OCI-LY7 (cell line): ENCODE results near the gene RTL10. TPM values are rescaled to one million over a fixed set of nuclear protein-coding genes. Genes with fewer than 3 reads are reported as not detected.

Source experiments
- BruUV-seq: library from RNA; stranded (reverse); fragments of 400-500 nt; replicated peaks from 2 replicates; lab custom pipeline; 2021; lab: Mats Ljungman, UMichigan
- CTCF ChIA-PET: fragments of 300-600 bp; sonication (Branson Sonifier 250); formaldehyde crosslinking; loops from one replicate; lab custom pipeline; 2022; ENCODE audit warnings: antibody characterized with exemption; ENCODE audit not compliant: unreplicated experiment; lab: Charles Lee
- POLR2A ChIA-PET: fragments of 300-600 bp; sonication (Branson Sonifier 250); formaldehyde crosslinking; loops from one replicate; lab custom pipeline; 2022; ENCODE audit warnings: antibody characterized with exemption; lab: Charles Lee
- DNase-seq: peaks from one replicate; pipeline ENCODE4 v3.0.0-alpha.2; 2015; ENCODE audit warnings: low spot score
- H2AFZ ChIP-seq: fragments of 200-600 bp; sonication (generic), shearing (Covaris generic); 2 replicates; pipeline ENCODE4 v1.6.1; 2014; ENCODE audit warnings: mild to moderate bottlenecking, antibody characterized with exemption, low read length, moderate library complexity
- H3K27ac ChIP-seq: fragments of 200-600 bp; sonication (generic); 2 replicates; pipeline ENCODE4 v1.5.1; 2014; ENCODE audit warnings: mixed run types, low read depth, mild to moderate bottlenecking, moderate library complexity, low read length, inconsistent platforms; ENCODE audit not compliant: poor library complexity, severe bottlenecking
- H3K36me3 ChIP-seq: fragments of 200-600 bp; sonication (generic); 2 replicates; pipeline ENCODE4 v1.6.1; 2014; ENCODE audit warnings: mild to moderate bottlenecking, antibody characterized with exemption, low read length, moderate library complexity, mixed read lengths; ENCODE audit not compliant: insufficient read depth
- H3K4me1 ChIP-seq: fragments of 200-600 bp; sonication (generic); 2 replicates; pipeline ENCODE4 v1.5.1; 2014; ENCODE audit warnings: mild to moderate bottlenecking, low read length; ENCODE audit not compliant: insufficient read depth, poor library complexity, severe bottlenecking
- H3K4me2 ChIP-seq: fragments of 200-600 bp; sonication (generic); 2 replicates; pipeline ENCODE4 v1.6.1; 2014; ENCODE audit warnings: mild to moderate bottlenecking, low read length
- H3K4me3 ChIP-seq: fragments of 200-600 bp; sonication (generic); 2 replicates; pipeline ENCODE4 v1.5.1; 2014; ENCODE audit warnings: mild to moderate bottlenecking, low read depth, low read length; ENCODE audit not compliant: poor library complexity, severe bottlenecking
- H3K79me2 ChIP-seq: fragments of 200-600 bp; sonication (generic); 2 replicates; pipeline ENCODE4 v1.6.1; 2016; ENCODE audit warnings: low read depth, mild to moderate bottlenecking, low read length, moderate library complexity, mixed read lengths; ENCODE audit not compliant: insufficient read depth
- H3K9me2 ChIP-seq: fragments of 200-600 bp; sonication (generic); 2 replicates; pipeline ENCODE4 v1.6.1; 2016; ENCODE audit warnings: mild to moderate bottlenecking, low read length, mixed read lengths; ENCODE audit not compliant: insufficient read depth
- H3K9me3 ChIP-seq: fragments of 200-600 bp; sonication (generic); 2 replicates; pipeline ENCODE4 v1.6.1; 2014; ENCODE audit warnings: mild to moderate bottlenecking, mixed run types, low read length, mixed read lengths
- H4K20me1 ChIP-seq: fragments of 200-600 bp; sonication (generic); 2 replicates; pipeline ENCODE4 v1.6.1; 2014; ENCODE audit warnings: mild to moderate bottlenecking, antibody characterized with exemption, low read length, moderate library complexity, mixed read lengths; ENCODE audit not compliant: insufficient read depth
- CTCF ChIP-seq: fragments of 200-600 bp; sonication (generic); conservative IDR thresholded peaks from 2 replicates; pipeline ENCODE4 v1.5.1; 2014; ENCODE audit warnings: mild to moderate bottlenecking, antibody characterized with exemption, low read length, moderate library complexity, mixed read lengths
- EZH2phosphoT487 ChIP-seq: fragments of 200-600 bp; sonication (generic); IDR thresholded peaks from 2 replicates; pipeline ENCODE4 v1.6.1; 2018; ENCODE audit warnings: low read depth, borderline replicate concordance, mild to moderate bottlenecking, mixed run types, antibody characterized with exemption, low read length, moderate library complexity, mixed read lengths
- intact Hi-C: fragments of 100-400 bp; cut with micrococcal nuclease; formaldehyde crosslinking; loops from one replicate; pipeline ENCODE4 v1.10.0; 2022; ENCODE audit not compliant: unreplicated experiment
- total RNA-seq, 2 experiments: library from RNA; depleted of rRNA in 1 of 2; stranded (reverse); fragments of >200 nt in 1 of 2; shearing (Covaris generic) in 1 of 2; gene quantifications; 2 replicates each; pipeline ENCODE4 v1.2.3, GENCODE V29; 2014 to 2022

Gene RTL10
- total RNA-seq, 2 experiments from 2014 or later: 26.2 to 28.2 TPM

DNA sequence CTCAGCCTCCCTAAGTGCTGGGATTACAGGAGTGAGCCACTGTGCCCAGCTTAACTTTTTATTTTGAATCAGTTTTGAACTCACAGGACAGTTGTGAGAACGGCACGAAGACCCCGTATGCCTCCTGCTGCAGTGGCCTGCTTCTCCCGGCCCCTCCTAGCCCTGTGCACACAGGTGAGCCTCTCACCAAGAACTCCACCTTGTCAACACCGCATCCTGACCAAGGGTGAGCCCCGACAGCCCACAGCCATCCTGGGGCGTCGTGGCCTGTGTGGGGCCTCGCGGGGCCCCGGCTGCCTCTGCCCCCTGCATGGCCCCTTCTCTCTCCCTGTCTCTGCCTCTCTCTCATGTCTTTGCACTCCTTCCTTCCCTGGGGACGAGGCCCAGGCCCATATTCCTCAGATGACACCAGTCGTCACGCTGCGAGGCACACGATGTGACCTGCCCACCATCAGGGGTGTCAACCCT is 38.8 kb downstream of the RTL10 start:
- H3K9me3 ChIP-seq: no peaks in the 10 kb centered on the region
- H3K4me3 ChIP-seq: no peak overlapping the region
- no peak overlapping the region for H3K4me2 ChIP-seq
- no peaks in the 10 kb centered on the region for H3K79me2 ChIP-seq
- POLR2A ChIA-PET: no interaction called here
- no peak for TF ChIP-seq CTCF
- TF ChIP-seq EZH2phosphoT487: no peak
- H3K36me3 ChIP-seq: no peaks in the 10 kb centered on the region
- H3K9me2 ChIP-seq: no peaks in the 10 kb centered on the region
- no peak for DNase-seq
- CTCF ChIA-PET: no interaction called here
- peaks cover 7% of the 10 kb centered on the region for H3K4me1 ChIP-seq
- no peak overlapping the region for H3K27ac ChIP-seq
- intact Hi-C loops: no loop called here
- no TSS peak for BruUV-seq
- H4K20me1 ChIP-seq: no peaks in the 10 kb centered on the region
- H2AFZ ChIP-seq: no peak overlapping the region

DNA sequence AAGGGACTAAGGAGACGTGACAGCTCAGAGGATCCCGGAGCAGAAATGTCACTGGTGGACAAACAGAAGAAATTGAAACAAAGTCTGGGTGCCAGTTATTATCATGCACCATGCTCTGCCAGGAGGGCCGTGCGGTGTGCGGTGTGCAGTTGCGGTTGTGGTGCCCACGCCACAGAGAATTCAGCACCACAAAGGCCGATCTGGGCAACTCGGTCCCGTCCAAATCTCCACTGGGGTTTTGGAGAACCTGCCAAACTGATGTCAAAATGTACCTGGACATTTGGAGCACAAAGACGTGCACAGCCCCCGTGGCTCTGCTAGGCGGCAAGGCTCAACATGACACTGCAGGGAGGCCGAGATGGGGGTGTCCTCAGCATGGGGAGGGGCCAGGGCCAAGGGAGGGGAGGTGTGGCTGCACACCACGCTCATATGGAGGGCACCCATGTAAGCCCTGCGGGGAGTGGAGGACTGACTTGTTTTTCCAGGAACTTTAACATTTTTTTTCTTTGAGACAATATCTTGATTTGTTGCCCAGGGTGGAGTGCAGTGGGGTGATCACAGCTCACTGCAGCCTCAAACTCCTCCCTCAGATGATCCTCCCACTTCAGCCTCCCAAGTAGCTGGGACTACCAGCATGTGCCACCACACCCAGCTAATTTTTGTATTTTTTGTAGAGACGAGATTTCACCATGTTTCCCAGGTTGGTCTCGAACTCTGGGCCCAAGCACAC is 39.4 kb downstream of the RTL10 start:
- Histone ChIP-seq H3K4me2 (no peak overlapping the region), H3K36me3 (no peaks in the 10 kb centered on the region), H2AFZ (no peak overlapping the region), H3K9me2 (no peaks in the 10 kb centered on the region), H3K27ac (no peak overlapping the region), H3K9me3 (no peaks in the 10 kb centered on the region), H3K4me1 (peaks cover 7% of the 10 kb centered on the region), H4K20me1 (no peaks in the 10 kb centered on the region), H3K4me3 (no peak overlapping the region), H3K79me2 (no peaks in the 10 kb centered on the region)
- intact Hi-C loops: no loop called here
- TF ChIP-seq EZH2phosphoT487: no peak
- TF ChIP-seq CTCF: no peak
- no TSS peak for BruUV-seq
- POLR2A ChIA-PET: interaction anchor here (1.6 kb wide), 1 partner anchor 22 kb away, joined by 3 read pairs; no protein-coding TSS in a partner anchor
- DNase-seq: no peak
- CTCF ChIA-PET: no interaction called here

DNA sequence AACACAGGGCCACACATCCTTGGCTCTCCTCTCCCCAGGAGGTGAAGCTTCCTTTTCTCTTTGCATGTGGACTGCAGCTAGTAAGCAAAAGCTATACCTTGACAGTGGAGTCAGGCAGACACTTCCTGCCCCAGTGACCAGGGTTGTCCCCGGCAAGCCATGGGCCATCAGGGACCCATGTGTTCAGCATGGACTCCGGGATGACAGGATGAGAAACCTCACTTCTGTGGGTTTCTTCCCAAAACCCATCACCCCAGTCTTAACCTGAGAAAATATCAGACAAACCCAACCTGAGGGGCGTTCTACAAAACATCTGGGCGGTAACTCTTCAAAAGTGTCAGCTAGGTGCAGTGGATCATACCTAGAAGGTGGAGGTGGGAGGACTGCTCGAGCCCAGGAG is 40.2 kb downstream of the RTL10 start:
- POLR2A ChIA-PET: interaction anchor here (1.6 kb wide), 1 partner anchor 23 kb away, joined by 3 read pairs; no protein-coding TSS in a partner anchor
- no peak for DNase-seq
- H3K4me3 ChIP-seq: no peak overlapping the region
- no peak overlapping the region for H3K4me2 ChIP-seq
- BruUV-seq: no TSS peak
- no peaks in the 10 kb centered on the region for H3K36me3 ChIP-seq
- TF ChIP-seq EZH2phosphoT487 (no peak), CTCF (no peak)
- H3K9me3 ChIP-seq: no peaks in the 10 kb centered on the region
- no peaks in the 10 kb centered on the region for H3K9me2 ChIP-seq
- H3K27ac ChIP-seq: no peak overlapping the region
- no peaks in the 10 kb centered on the region for H3K79me2 ChIP-seq
- H3K4me1 ChIP-seq: peaks cover 7% of the 10 kb centered on the region
- H2AFZ ChIP-seq: no peak overlapping the region
- no peaks in the 10 kb centered on the region for H4K20me1 ChIP-seq
- intact Hi-C loops: no loop called here
- CTCF ChIA-PET: no interaction called here
